ENCODE data around the gene AVPR2. TPM values are rescaled to one million over a fixed set of nuclear protein-coding genes. Genes with fewer than 3 reads are reported as not detected.

The AVPR2 gene
- total RNA-seq, 4 donors from 2014 or later: 0.78 to 2.4 (median 1.5) TPM

DNA sequence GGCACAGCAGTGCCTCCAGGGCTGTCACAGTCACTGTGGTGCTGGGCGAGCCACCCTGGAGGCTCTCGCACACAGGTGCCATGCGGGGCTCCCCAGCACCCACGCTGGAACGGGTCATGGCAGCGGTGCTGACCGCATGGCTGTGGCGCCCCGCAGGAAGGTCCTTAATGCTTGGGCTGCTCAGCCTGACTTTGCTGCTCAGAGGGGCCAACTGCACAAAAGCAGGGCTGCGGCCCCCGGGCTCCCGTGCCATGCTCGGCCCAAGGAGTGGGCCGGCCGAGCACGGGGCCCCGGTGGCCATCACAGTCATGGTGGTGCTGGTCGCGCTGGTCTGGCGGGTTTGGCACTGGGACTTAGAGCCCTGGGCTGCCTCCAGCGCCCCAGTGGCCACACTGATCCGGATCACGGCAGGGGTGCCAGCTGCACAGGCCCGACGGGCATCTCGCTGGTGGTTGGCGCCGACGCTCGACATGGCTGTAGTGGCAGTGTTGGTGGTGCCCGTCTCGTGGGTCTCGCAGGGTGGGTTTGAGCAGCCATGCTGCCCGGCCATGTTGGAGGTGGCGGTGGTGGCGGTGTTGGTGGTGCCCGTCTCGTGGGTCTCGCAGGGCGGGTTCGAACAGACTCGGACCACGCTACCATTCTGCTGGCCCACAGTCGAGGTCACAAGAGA lies 50.2 kb downstream of the AVPR2 start:
- Histone ChIP-seq H3K36me3 (peaks cover 88% of the 10 kb centered on the region), H3K27me3 (no peaks in the 10 kb centered on the region), H3K4me1 (no peaks in the 10 kb centered on the region), H3K4me3 (no peak overlapping the region), H3K9me3 (no peaks in the 10 kb centered on the region), H3K27ac (no peak overlapping the region)
- DNase-seq (ENCODE audit: low spot score in 2 of 2): no peak
- TF ChIP-seq EP300 (IDR thresholded peaks at IDR 0.05): no peak
- TF ChIP-seq, protein P1, sequence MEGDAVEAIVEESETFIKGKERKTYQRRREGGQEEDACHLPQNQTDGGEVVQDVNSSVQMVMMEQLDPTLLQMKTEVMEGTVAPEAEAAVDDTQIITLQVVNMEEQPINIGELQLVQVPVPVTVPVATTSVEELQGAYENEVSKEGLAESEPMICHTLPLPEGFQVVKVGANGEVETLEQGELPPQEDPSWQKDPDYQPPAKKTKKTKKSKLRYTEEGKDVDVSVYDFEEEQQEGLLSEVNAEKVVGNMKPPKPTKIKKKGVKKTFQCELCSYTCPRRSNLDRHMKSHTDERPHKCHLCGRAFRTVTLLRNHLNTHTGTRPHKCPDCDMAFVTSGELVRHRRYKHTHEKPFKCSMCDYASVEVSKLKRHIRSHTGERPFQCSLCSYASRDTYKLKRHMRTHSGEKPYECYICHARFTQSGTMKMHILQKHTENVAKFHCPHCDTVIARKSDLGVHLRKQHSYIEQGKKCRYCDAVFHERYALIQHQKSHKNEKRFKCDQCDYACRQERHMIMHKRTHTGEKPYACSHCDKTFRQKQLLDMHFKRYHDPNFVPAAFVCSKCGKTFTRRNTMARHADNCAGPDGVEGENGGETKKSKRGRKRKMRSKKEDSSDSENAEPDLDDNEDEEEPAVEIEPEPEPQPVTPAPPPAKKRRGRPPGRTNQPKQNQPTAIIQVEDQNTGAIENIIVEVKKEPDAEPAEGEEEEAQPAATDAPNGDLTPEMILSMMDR (IDR thresholded peaks at IDR 0.05): no peak
- TF ChIP-seq POLR2A (IDR thresholded peaks at IDR 0.05): no peak
- no peak for TF ChIP-seq POLR2AphosphoS5 (IDR thresholded peaks at IDR 0.05)
- 95% methylated on average over 20 of the region's 44 CpGs for WGBS

DNA sequence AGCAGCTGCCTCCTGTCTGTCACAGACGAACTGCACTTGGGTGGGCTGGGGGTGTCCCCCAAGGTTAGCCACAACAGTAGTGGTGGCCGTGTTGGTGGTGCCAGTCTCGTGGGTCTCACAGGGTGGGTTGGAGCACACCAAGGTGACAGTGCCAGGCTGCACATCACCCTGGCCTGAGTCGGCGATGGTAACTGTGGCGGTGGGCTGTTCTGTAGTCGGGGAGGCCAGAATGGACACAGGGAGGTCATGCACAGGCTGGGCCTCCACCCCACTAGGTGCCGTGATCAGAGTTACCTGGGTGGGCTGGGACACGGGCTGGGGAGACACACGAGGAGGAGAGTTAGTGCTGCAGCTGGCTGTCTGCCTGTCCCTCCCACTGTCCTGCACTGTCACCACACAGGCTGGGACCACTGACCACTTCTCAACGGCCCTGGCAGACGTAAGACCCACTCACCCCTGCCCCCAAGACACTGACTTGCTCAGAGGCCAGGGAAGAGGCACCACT lies 50.8 kb downstream of the AVPR2 start:
- no peaks in the 10 kb centered on the region for H3K27me3 ChIP-seq
- no peak overlapping the region for H3K27ac ChIP-seq
- no peaks in the 10 kb centered on the region for H3K4me1 ChIP-seq
- no peaks in the 10 kb centered on the region for H3K9me3 ChIP-seq
- no peak for DNase-seq (ENCODE audit: low spot score in 2 of 2)
- no peak overlapping the region for H3K4me3 ChIP-seq
- H3K36me3 ChIP-seq: peaks cover 88% of the 10 kb centered on the region
- TF ChIP-seq POLR2A (IDR thresholded peaks at IDR 0.05) (no peak), EP300 (IDR thresholded peaks at IDR 0.05) (no peak)
- WGBS: 87% methylated on average over 3 of the region's 12 CpGs

DNA sequence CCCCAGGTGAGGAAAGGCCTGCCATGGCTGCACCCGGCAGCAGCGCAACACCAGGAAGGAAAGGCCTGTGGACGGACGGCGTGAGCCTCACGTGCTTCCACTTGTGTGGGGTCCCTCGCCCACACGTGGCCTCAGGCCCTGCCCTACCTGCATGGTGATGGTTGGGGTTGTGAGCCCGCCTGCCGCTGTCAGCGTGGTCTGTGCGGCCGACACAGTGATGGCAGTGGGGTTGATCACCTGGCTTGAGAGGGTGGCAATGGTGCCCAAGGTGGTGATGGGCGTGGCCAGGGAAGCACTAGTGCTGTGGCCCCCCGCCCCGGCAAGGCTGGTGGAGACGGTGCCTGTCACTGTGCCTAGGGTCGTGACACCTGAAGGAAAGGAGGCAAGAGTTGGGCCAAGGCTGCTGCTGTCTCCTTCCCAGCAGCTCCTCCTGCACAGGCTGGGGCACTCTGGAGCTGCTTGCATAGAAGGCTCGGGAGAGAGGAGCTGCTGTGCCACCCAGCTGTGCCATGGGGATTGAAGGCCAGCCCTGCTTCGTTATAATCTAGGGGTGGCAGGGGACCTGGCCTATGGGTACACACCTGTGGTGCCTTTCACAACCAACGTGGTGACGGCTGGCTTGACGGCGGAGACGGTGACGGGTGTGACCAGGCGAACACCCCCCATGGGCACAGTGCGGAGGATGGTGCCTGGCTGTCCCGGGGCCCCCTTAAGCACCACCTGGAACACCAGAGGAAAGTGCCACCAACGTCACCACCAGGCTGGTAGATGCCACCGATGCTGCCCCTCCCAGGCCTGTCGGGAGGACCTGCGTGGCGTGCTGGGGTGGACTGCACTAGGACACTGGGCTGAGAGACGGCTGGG lies 51.8 kb downstream of the AVPR2 start:
- Histone ChIP-seq H3K36me3 (peaks cover 88% of the 10 kb centered on the region), H3K9me3 (no peaks in the 10 kb centered on the region), H3K27me3 (no peaks in the 10 kb centered on the region), H3K4me3 (no peak overlapping the region), H3K27ac (no peak overlapping the region), H3K4me1 (no peaks in the 10 kb centered on the region)
- WGBS: 80% methylated on average over 30 of the region's 35 CpGs
- DNase-seq (ENCODE audit: low spot score in 2 of 2): no peak
- no peak for TF ChIP-seq EP300 (IDR thresholded peaks at IDR 0.05)
- TF ChIP-seq POLR2AphosphoS5 (IDR thresholded peaks at IDR 0.05): no peak
- TF ChIP-seq POLR2A (IDR thresholded peaks at IDR 0.05): no peak
- TF ChIP-seq, protein P1 (IDR thresholded peaks at IDR 0.05): no peak

Other genes with a start within 250 kb of the AVPR2 start
- gene PNCK, start 230.9 kb upstream of the AVPR2 start, total RNA-seq: 1 to 10 TPM; 1.2 to 1.8 (median 1.4) TPM
- 10 to 100 TPM; 26.1 to 74.1 (median 45.2) TPM for gene SLC6A8, start 216.7 kb upstream of the AVPR2 start, total RNA-seq
- gene BCAP31, start 180.3 kb upstream of the AVPR2 start, total RNA-seq: 100 to 1,000 TPM; 112 to 170 (median 167) TPM
- 1 to 10 TPM; 5.9 to 9.4 (median 7.4) TPM for gene ABCD1, start 179.8 kb upstream of the AVPR2 start, total RNA-seq
- 10 to 100 TPM; 13.5 to 23.9 (median 19.8) TPM for gene PLXNB3, start 140.4 kb upstream of the AVPR2 start, total RNA-seq
- gene SRPK3, start 123.6 kb upstream of the AVPR2 start, total RNA-seq: 1 to 10 TPM in 2 of 4 donors, under 1 TPM in 2; 0.42 to 3.1 (median 1.2) TPM
- gene IDH3G, start 110.3 kb upstream of the AVPR2 start, total RNA-seq: 100 to 1,000 TPM in 1 of 4 donors, 10 to 100 TPM in 3; 58.1 to 105 (median 93.8) TPM
- 100 to 1,000 TPM in 3 of 4 donors, 10 to 100 TPM in 1; 86.7 to 200 (median 150) TPM for gene SSR4, start 110.0 kb upstream of the AVPR2 start, total RNA-seq
- gene PDZD4, start 74.1 kb upstream of the AVPR2 start, total RNA-seq: 1 to 10 TPM; 2.0 to 6.3 (median 3.0) TPM
- 10 to 100 TPM in 1 of 4 donors, 1 to 10 TPM in 3; 4.1 to 10.4 (median 8.5) TPM for gene L1CAM, start 18.5 kb upstream of the AVPR2 start, total RNA-seq
- 10 to 100 TPM in 2 of 4 donors, 1 to 10 TPM in 2; 4.8 to 17.6 (median 9.6) TPM for gene ARHGAP4, start 21.6 kb downstream of the AVPR2 start, total RNA-seq
- gene NAA10, start 30.4 kb downstream of the AVPR2 start, total RNA-seq: 10 to 100 TPM; 58.5 to 97.2 (median 73.0) TPM
- 1 to 10 TPM; 1.7 to 9.9 (median 4.6) TPM for gene RENBP, start 40.0 kb downstream of the AVPR2 start, total RNA-seq
- 10 to 100 TPM; 51.9 to 72.2 (median 55.3) TPM for gene HCFC1, start 67.1 kb downstream of the AVPR2 start, total RNA-seq
- 10 to 100 TPM in 1 of 4 donors, 1 to 10 TPM in 3; 7.8 to 10.7 (median 8.6) TPM for gene TMEM187, start 68.1 kb downstream of the AVPR2 start, total RNA-seq
- gene IRAK1, start 115.2 kb downstream of the AVPR2 start, total RNA-seq: 10 to 100 TPM; 51.3 to 61.5 (median 58.3) TPM
- gene MECP2, start 193.0 kb downstream of the AVPR2 start, total RNA-seq: 10 to 100 TPM; 19.7 to 76.0 (median 33.9) TPM
- gene OPN1LW, start 239.6 kb downstream of the AVPR2 start, total RNA-seq: not detected